GM04504 (cell line): ENCODE data around the gene ZNF3.
A peak's percentile ranks its signal among the peaks of the same experiment; 100 is the strongest.

Experiments
- DNase-seq: peaks from one replicate; pipeline ENCODE4 v3.0.0-alpha.2; 2012; ENCODE audit warnings: low read depth

Gene ZNF3

GRCh38 chr7:100109521-100110163 is 28.1 kb upstream of the ZNF3 start:
- no peak for DNase-seq

GRCh38 chr7:100107890-100108289 is 26.4 kb upstream of the ZNF3 start:
- no peak for DNase-seq

- DNase-seq, result no peak
Measured at GRCh38 chr7:100107125-100107737, 25.7 kb upstream of the ZNF3 start.

- no peak for DNase-seq
Measured at GRCh38 chr7:100106633-100107032, 25.1 kb upstream of the ZNF3 start.

- no peak for DNase-seq
Measured at GRCh38 chr7:100105534-100105933, 24.0 kb upstream of the ZNF3 start.

- DNase-seq, result no peak
Measured at GRCh38 chr7:100102950-100103840, 21.7 kb upstream of the ZNF3 start.

- peak; percentile 97 for DNase-seq
Measured at GRCh38 chr7:100101016-100101862, 19.7 kb upstream of the ZNF3 start, which contains the start of the genes AP4M1 and MCM7. AP4M1 (plus strand) TSS chr7:100101643; CDS start chr7:100101715, 72 bp downstream. MCM7 (minus strand) TSS chr7:100101397; CDS start chr7:100101294, 103 bp downstream.

GRCh38 chr7:100100420-100101015 is 19.0 kb upstream of the ZNF3 start:
- peak; percentile 96 for DNase-seq

GRCh38 chr7:100099452-100099851 is 17.9 kb upstream of the ZNF3 start:
- DNase-seq, result no peak

GRCh38 chr7:100098913-100099312 is 17.4 kb upstream of the ZNF3 start:
- DNase-seq, result no peak

GRCh38 chr7:100095704-100096103 is 14.2 kb upstream of the ZNF3 start:
- no peak for DNase-seq

- DNase-seq, result no peak
Measured at GRCh38 chr7:100095289-100095688, 13.8 kb upstream of the ZNF3 start.

- DNase-seq, result no peak
Measured at GRCh38 chr7:100093925-100094486, 12.5 kb upstream of the ZNF3 start.

- no peak for DNase-seq
Measured at GRCh38 chr7:100093498-100093897, 12.0 kb upstream of the ZNF3 start.

- DNase-seq, result no peak
Measured at GRCh38 chr7:100093054-100093453, 11.5 kb upstream of the ZNF3 start.

- DNase-seq, result no peak
Measured at GRCh38 chr7:100091411-100092181, 10.1 kb upstream of the ZNF3 start.

- no peak for DNase-seq
Measured at GRCh38 chr7:100090527-100091410, 9.2 kb upstream of the ZNF3 start.

GRCh38 chr7:100089458-100090196 is 8.1 kb upstream of the ZNF3 start:
- no peak for DNase-seq
